ENCODE results near the gene AEBP1.

AEBP1 gene

DNA sequence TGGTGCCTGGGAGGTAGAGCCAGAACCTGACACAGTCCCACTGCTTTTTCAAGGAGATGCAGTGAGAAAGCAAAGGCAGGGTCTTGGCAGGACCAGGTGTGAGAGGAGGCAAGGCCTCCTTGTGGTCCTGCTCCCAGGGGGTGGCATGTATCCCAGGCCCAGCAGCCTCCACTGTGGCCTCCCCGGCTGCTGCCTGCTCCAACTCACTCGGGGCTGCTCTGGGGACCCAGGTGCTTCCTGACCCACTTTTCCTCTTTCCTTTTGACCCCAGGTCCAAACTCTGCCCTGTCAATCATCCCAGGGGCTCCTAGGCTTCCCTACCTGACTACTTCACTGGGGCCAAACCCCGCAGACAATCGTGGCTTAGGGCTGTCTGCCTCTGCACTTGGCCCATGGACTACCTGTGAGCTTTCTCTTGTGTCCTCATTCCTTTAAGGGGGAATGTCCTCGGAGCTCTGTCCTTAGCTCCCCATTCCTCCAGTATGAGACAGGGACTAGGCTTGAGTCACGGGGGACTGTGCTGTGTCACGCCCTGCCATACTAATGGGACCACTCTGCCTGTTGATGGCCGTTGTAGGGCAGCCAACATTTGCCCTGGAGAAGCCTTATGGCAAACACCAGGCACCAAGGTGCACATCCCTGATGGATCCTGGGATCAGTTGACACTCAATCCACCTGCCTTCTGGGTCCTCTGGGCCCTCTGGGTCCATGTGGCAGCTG lies 1.1 kb upstream of the AEBP1 start:
- in situ Hi-C loops (cut with HindIII; ENCODE audit: low sequenced_read_pairs): no loop called here

- in situ Hi-C loops (cut with HindIII; ENCODE audit: low sequenced_read_pairs): no loop called here
Measured at GRCh38 chr7:44103566-44103922, 601 bp upstream of the AEBP1 start.

GRCh38 chr7:44104860-44105771 lies 971 bp downstream of the AEBP1 start:
- in situ Hi-C loops (cut with HindIII; ENCODE audit: low sequenced_read_pairs): no loop called here

GRCh38 chr7:44105832-44106231 lies 1.7 kb downstream of the AEBP1 start:
- in situ Hi-C loops (cut with HindIII; ENCODE audit: low sequenced_read_pairs): no loop called here

DNA sequence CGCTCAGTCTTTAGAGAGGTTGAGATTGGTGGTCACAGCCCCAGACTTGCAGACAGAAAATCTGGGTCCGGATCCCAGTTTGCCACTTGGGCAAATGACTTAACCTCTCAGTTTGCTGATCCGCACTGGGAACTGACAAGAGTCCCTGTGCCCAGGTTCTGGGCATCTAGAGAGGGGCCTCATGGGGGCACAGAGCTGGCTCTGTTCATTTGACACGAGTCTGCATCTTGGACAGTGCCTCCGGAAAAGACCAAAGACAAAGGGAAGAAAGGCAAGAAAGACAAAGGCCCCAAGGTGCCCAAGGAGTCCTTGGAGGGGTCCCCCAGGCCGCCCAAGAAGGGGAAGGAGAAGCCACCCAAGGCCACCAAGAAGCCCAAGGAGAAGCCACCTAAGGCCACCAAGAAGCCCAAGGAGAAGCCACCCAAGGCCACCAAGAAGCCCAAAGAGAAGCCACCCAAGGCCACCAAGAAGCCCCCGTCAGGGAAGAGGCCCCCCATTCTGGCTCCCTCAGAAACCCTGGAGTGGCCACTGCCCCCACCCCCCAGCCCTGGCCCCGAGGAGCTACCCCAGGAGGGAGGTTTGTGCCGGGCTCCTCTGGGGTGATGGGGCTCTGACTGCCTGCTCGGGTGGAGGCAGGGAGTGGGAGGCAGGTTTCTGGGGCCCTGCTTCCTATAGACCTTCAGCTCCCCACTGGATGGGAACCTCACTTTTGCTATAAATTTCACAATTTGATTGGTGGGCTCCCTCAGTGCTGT lies 2.3 kb downstream of the AEBP1 start:
- in situ Hi-C loops (cut with HindIII; ENCODE audit: low sequenced_read_pairs): no loop called here

- in situ Hi-C loops (cut with HindIII; ENCODE audit: low sequenced_read_pairs): no loop called here
Measured at GRCh38 chr7:44107116-44107960, 3.2 kb downstream of the AEBP1 start.

DNA sequence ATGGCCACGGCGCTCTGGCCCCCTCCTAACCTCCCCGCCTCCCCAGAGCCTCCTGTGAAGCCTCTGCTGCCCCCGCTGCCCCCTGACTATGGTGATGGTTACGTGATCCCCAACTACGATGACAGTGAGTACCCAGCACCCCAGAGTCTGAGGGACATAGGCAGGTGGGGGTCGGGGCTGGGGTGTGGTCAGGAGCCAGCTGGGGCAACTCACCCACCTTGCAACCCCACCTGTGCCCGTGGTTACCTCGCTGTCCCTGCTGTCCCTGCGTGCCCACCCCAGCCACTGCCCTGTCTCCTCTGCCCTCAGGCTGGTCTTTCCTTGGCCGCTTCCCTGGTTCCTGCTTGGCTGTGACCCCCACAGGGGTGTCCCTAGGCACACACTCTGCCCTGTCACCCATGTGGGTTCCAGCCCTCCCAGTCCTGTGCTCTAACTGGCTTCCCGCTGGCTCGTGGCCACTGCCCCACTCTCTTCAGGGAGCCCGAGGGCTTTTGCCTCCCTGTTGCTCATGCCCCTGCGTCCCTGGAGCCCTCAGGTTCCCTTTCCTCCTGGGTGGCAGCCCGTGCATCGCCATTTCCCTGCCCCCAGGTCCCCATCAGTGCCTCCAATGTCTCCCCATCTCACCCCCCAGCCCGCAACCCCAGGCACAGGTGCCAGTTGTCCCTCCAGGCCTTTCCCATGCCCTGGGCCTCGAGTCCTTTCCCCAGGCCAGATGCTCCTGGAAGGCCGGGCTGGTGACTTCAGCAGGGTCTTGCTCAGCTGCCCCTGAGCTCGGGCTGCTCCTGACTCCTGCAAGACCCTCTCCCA lies 4.0 kb downstream of the AEBP1 start:
- in situ Hi-C loops (cut with HindIII; ENCODE audit: low sequenced_read_pairs): no loop called here

DNA sequence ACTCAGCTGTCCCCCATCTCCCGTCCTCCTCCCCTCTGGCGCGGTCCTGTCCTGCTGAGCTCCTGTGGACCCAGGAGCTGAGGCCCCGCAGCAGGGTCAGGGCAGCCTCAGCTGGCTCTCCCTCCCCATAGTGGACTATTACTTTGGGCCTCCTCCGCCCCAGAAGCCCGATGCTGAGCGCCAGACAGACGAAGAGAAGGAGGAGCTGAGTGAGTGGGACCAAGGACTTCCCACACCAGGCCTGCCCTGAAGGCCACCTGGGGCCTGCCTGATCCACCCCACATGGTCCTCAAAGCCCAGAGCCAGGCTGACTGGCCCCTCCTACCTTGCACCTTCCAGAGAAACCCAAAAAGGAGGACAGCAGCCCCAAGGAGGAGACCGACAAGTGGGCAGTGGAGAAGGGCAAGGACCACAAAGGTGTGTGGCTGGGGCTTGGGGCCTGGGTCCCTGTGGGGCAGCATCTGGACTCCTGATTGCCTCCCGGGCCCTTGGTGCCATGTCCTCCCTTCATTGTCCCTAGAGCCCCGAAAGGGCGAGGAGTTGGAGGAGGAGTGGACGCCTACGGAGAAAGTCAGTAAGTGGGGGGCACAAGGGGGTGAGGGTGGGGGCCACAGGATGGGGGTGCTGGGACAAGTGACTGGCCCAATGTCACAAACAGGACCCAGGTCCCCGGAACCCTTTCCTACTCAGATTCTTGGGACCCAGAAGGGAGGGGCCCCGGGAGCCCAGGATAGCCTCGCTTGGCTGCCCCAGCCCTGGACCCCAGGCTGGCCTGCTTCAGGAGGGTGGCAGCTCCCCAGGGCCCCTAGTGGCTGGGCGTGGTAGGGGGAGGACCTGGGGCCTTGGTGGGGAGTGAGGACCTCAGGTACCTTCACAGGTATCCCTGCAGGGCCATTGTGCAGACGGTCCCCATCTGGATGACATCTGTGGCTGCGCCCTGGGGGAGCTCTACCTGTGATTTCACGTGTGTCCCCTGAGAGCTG lies 4.9 kb downstream of the AEBP1 start:
- in situ Hi-C loops (cut with HindIII; ENCODE audit: low sequenced_read_pairs): no loop called here

DNA sequence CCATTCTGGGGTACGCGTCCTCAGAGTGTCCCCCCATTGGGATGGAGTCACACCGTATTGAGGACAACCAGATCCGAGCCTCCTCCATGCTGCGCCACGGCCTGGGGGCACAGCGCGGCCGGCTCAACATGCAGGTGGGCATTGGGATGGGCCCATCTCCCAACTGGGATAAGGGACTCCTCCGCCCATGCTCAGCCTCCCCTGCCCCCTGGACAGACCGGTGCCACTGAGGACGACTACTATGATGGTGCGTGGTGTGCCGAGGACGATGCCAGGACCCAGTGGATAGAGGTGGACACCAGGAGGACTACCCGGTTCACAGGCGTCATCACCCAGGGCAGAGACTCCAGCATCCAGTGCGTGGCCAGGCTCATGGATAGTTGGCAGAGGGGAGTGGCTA lies 5.8 kb downstream of the AEBP1 start:
- in situ Hi-C loops (cut with HindIII; ENCODE audit: low sequenced_read_pairs): no loop called here

DNA sequence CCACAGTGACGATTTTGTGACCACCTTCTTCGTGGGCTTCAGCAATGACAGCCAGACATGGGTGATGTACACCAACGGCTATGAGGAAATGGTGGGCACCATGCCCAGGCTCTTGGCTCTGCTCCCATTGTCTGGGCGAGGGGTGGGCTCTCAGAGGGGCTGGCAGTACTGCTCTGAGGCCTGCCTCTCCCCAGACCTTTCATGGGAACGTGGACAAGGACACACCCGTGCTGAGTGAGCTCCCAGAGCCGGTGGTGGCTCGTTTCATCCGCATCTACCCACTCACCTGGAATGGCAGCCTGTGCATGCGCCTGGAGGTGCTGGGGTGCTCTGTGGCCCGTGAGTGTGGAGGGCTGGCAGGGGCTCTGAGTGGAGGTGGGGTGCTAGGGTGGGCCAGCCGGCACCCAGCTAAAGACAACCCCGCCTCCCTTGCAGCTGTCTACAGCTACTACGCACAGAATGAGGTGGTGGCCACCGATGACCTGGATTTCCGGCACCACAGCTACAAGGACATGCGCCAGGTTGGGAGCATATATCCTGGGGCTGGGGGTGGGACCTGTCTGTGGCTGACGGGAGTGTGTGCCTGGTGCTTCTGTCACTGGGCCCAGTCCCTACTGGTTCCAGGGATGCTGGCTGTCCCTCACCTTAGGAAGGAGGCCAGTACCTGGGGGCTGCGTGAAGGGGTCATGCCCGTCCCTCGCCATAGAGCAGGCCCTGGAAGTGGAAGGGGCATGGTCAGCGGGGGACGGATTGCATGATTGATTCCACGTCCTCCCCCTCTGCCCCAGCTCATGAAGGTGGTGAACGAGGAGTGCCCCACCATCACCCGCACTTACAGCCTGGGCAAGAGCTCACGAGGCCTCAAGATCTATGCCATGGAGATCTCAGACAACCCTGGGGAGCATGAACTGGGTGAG lies 6.8 kb downstream of the AEBP1 start:
- in situ Hi-C loops (cut with HindIII; ENCODE audit: low sequenced_read_pairs): no loop called here

DNA sequence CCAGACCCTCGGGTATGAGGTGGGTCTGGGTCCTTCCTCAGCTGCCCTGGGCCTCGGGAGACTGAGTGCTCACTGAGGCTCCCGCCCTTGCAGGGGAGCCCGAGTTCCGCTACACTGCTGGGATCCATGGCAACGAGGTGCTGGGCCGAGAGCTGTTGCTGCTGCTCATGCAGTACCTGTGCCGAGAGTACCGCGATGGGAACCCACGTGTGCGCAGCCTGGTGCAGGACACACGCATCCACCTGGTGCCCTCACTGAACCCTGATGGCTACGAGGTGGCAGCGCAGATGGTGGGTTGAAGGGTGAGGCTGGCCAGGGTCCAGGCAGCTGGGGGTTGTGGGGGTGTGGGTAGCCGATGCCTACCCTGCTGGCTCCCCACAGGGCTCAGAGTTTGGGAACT lies 7.6 kb downstream of the AEBP1 start:
- in situ Hi-C loops (cut with HindIII; ENCODE audit: low sequenced_read_pairs): no loop called here

DNA sequence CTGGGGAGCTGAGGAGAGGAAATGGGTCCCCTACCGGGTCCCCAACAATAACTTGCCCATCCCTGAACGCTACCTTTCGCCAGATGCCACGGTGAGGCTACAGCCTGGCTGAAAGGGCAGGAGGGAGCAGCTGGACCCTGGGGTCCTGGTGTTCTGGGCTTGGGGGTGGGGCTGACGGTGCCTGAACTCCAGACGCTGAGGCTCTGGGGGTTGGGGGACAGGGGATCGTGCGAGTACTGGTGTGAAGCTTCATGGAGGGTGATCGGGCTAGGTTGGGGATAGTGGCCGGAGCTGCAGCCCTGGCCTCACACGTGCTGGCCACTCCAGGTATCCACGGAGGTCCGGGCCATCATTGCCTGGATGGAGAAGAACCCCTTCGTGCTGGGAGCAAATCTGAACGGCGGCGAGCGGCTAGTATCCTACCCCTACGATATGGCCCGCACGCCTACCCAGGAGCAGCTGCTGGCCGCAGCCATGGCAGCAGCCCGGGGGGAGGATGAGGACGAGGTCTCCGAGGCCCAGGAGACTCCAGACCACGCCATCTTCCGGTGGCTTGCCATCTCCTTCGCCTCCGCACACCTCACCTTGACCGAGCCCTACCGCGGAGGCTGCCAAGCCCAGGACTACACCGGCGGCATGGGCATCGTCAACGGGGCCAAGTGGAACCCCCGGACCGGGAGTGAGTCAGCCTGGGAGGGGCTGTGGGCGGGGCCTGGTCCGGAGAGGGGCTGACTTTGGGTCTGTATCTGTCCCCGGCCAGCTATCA lies 8.3 kb downstream of the AEBP1 start:
- in situ Hi-C loops (cut with HindIII; ENCODE audit: low sequenced_read_pairs): no loop called here

DNA sequence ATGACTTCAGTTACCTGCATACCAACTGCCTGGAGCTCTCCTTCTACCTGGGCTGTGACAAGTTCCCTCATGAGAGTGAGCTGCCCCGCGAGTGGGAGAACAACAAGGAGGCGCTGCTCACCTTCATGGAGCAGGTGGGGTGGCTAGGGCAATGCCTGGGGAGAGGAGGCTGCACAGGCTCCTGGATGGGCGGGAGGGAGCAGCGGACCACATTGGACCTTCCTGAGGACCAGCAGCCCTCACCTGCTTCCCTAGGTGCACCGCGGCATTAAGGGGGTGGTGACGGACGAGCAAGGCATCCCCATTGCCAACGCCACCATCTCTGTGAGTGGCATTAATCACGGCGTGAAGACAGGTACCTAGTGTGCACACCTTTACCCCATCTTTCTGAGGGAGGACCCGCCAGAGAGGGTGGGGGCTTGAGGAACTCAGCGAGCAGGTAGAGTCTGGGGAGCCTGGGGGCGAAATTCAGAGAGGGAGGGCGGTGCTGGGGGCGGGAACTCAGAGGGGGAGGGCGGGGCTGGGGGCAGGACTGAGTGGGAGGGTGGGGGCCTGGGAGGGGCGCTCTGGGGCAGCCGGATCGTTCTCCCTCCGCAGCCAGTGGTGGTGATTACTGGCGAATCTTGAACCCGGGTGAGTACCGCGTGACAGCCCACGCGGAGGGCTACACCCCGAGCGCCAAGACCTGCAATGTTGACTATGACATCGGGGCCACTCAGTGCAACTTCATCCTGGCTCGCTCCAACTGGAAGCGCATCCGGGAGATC lies 9.0 kb downstream of the AEBP1 start:
- in situ Hi-C loops (cut with HindIII; ENCODE audit: low sequenced_read_pairs): no loop called here

DNA sequence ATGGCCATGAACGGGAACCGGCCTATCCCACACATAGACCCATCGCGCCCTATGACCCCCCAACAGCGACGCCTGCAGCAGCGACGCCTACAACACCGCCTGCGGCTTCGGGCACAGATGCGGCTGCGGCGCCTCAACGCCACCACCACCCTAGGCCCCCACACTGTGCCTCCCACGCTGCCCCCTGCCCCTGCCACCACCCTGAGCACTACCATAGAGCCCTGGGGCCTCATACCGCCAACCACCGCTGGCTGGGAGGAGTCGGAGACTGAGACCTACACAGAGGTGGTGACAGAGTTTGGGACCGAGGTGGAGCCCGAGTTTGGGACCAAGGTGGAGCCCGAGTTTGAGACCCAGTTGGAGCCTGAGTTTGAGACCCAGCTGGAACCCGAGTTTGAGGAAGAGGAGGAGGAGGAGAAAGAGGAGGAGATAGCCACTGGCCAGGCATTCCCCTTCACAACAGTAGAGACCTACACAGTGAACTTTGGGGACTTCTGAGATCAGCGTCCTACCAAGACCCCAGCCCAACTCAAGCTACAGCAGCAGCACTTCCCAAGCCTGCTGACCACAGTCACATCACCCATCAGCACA lies 9.7 kb downstream of the AEBP1 start:
- in situ Hi-C loops (cut with HindIII; ENCODE audit: low sequenced_read_pairs): no loop called here

GRCh38 chr7:44114586-44115310 lies 10.6 kb downstream of the AEBP1 start:
- in situ Hi-C loops (cut with HindIII; ENCODE audit: low sequenced_read_pairs): no loop called here
